HepG2 (cell line): ENCODE results near the gene GRIP1. TPM values are rescaled to one million over a fixed set of nuclear protein-coding genes. Genes with fewer than 3 reads are reported as not detected.

Experiments used
- ATAC-seq: fragments of 200-7000 bp; cut with Tn5 transposase; 3 replicates; pipeline ENCODE4 v1.9.1; 2020; ENCODE audit warnings: mild to moderate bottlenecking, moderate library complexity
- BruUV-seq: library from RNA; stranded (reverse); fragments of 400-500 nt; replicated peaks from 2 replicates; lab custom pipeline; 2021; lab: Mats Ljungman, UMichigan
- CTCF ChIA-PET: fragments of 300-600 bp; formaldehyde crosslinking; extraction: SDS; loops from one replicate; lab custom pipeline; 2021; ENCODE audit warnings: low total read pairs, inconsistent platforms, low intra/inter-chr PET ratio; lab: Yijun Ruan, JAX
- POLR2A ChIA-PET: fragments of 350-600 bp; sonication (Branson Sonifier 250); formaldehyde crosslinking; loops from one replicate; lab custom pipeline; 2020; ENCODE audit warnings: antibody characterized with exemption, inconsistent platforms; lab: Yijun Ruan, JAX
- DNase-seq: peaks from one replicate; pipeline ENCODE4 v3.0.0-alpha.2; 2015; ENCODE audit warnings: low spot score
- FAIRE-seq: peaks from 3 replicates; lab custom pipeline; 2011; peaks lifted over from hg19 to GRCh38; lab: Jason Lieb, UNC
- H2AFZ ChIP-seq: one replicate; pipeline ENCODE4 v1.6.1; 2011; ENCODE audit warnings: low read length, inconsistent platforms
- H3K27ac ChIP-seq: fragments of 300-600 bp; 3 replicates; pipeline ENCODE4 v1.8.0; 2011; ENCODE audit warnings: mixed run types, mild to moderate bottlenecking, mixed read lengths, low read length, inconsistent platforms; ENCODE audit not compliant: insufficient read depth; ENCODE audit errors: extremely low read length
- H3K27me3 ChIP-seq, 2 experiments: fragments of 200-600 bp in 1 of 2; 2 replicates in 1 of 2; 3 replicates in 1 of 2; pipeline versions ENCODE4 v1.6.0 to v1.8.0; 2011; ENCODE audit warnings: low read length in 2 of 2, mild to moderate bottlenecking in 2 of 2, moderate library complexity in 2 of 2, inconsistent platforms in 1 of 2; ENCODE audit not compliant: insufficient read depth in 2 of 2, control insufficient read depth in 1 of 2
- H3K36me3 ChIP-seq, 2 experiments: fragments of 200-600 bp in 1 of 2; replicated peaks in 1 of 2; 2 replicates in 1 of 2; 3 replicates in 1 of 2; pipeline versions ENCODE4 v1.5.1 to v1.8.0; 2011; ENCODE audit warnings: low read length in 2 of 2, inconsistent platforms in 1 of 2; ENCODE audit not compliant: insufficient read depth in 2 of 2, control insufficient read depth in 1 of 2
- H3K4me1 ChIP-seq: 2 replicates; pipeline ENCODE4 v1.5.1; 2012; ENCODE audit warnings: low read length, inconsistent platforms; ENCODE audit not compliant: insufficient read depth
- H3K4me2 ChIP-seq: 2 replicates; pipeline ENCODE4 v1.6.0; 2011; ENCODE audit warnings: low read depth, low read length, inconsistent platforms
- H3K4me3 ChIP-seq, 3 experiments: fragments of 200-600 bp in 1 of 3; sonication (generic), shearing (Covaris generic) in 1 of 3; replicated peaks in 1 of 3; 2 replicates each; pipeline ENCODE4 v1.5.1; 2011 to 2016; ENCODE audit warnings: low read length in 3 of 3, inconsistent platforms in 2 of 3, low read depth in 2 of 3, mild to moderate bottlenecking in 2 of 3, control low read depth in 1 of 3, mixed read lengths in 1 of 3; ENCODE audit not compliant: insufficient read depth in 1 of 3
- H3K79me2 ChIP-seq: one replicate; pipeline ENCODE4 v1.6.1; 2011; ENCODE audit warnings: low read length, inconsistent platforms; ENCODE audit not compliant: insufficient read depth
- H3K9ac ChIP-seq: 2 replicates; pipeline ENCODE4 v1.6.0; 2011; ENCODE audit warnings: mild to moderate bottlenecking, low read depth, low read length, inconsistent platforms; ENCODE audit not compliant: insufficient read depth
- H3K9me3 ChIP-seq: 2 replicates; pipeline ENCODE4 v1.5.1; 2012; ENCODE audit warnings: mild to moderate bottlenecking, low read length
- H4K20me1 ChIP-seq: 2 replicates; pipeline ENCODE4 v1.6.0; 2011; ENCODE audit warnings: inconsistent platforms, mild to moderate bottlenecking, low read length, moderate library complexity; ENCODE audit not compliant: insufficient read depth
- AHDC1 ChIP-seq: sonication (generic); formaldehyde crosslinking; IDR thresholded peaks from 2 replicates; pipeline ENCODE4 v1.5.1; 2020; ENCODE audit warnings: mild to moderate bottlenecking, missing genetic modification reagents, borderline replicate concordance
- ATF1 ChIP-seq: IDR thresholded peaks from 2 replicates; pipeline ENCODE4 v1.6.1; 2016; ENCODE audit warnings: mild to moderate bottlenecking, control low read depth
- GLMP ChIP-seq: sonication (generic); formaldehyde crosslinking; IDR thresholded peaks from 2 replicates; pipeline ENCODE4 v1.9.0; 2021; ENCODE audit warnings: missing genetic modification reagents, mild to moderate bottlenecking, borderline replicate concordance
- HMGA1 ChIP-seq: sonication (generic); formaldehyde crosslinking; conservative IDR thresholded peaks from 2 replicates; pipeline ENCODE4 v1.4.0; 2020; ENCODE audit warnings: missing genetic modification reagents
- HNRNPK ChIP-seq: fragments of 200-400 bp; formaldehyde crosslinking; IDR thresholded peaks from 2 replicates; pipeline ENCODE4 v1.6.1; 2018; ENCODE audit warnings: low read length, low read depth, moderate library complexity, mild to moderate bottlenecking; ENCODE audit not compliant: poor library complexity, severe bottlenecking
- JARID2 ChIP-seq: sonication (generic); formaldehyde crosslinking; IDR thresholded peaks from 2 replicates; pipeline ENCODE4 v1.8.1; 2023; ENCODE audit warnings: missing genetic modification reagents, inconsistent platforms; ENCODE audit not compliant: insufficient replicate concordance
- KDM4B ChIP-seq: sonication (generic); formaldehyde crosslinking; IDR thresholded peaks from 2 replicates; pipeline ENCODE4 v1.4.0; 2020; ENCODE audit warnings: missing genetic modification reagents
- PHF8 ChIP-seq: sonication (generic); formaldehyde crosslinking; IDR thresholded peaks from 2 replicates; pipeline ENCODE4 v1.5.0; 2020; ENCODE audit warnings: missing genetic modification reagents
- PLRG1 ChIP-seq: fragments of 450-650 bp; conservative IDR thresholded peaks from 2 replicates; pipeline ENCODE4 v1.6.1; 2016
- RFXANK ChIP-seq: IDR thresholded peaks from 2 replicates; pipeline ENCODE4 v1.6.1; 2016
- SOX5 ChIP-seq: IDR thresholded peaks from 2 replicates; pipeline ENCODE4 v1.6.1; 2016; ENCODE audit warnings: borderline replicate concordance
- SSRP1 ChIP-seq: IDR thresholded peaks from 2 replicates; pipeline ENCODE4 v1.6.1; 2016; ENCODE audit warnings: control low read depth
- ZNF367 ChIP-seq: sonication (generic); formaldehyde crosslinking; IDR thresholded peaks from 2 replicates; pipeline ENCODE4 v1.4.0; 2020; ENCODE audit warnings: missing genetic modification reagents, borderline replicate concordance
- ZNF597 ChIP-seq: sonication (generic); formaldehyde crosslinking; IDR thresholded peaks from 2 replicates; pipeline ENCODE4 v1.5.0; 2020; ENCODE audit warnings: missing genetic modification reagents
- WGBS: methylation state at CpG from one replicate; pipeline ENCODE4 v1.1.6; 2017; ENCODE audit warnings: low lambda C conversion rate; 5-methylcytosine and 5-hydroxymethylcytosine counted together
- in situ Hi-C: cut with HindIII; loops from 2 replicates; pipeline ENCODE4 v1.10.0; 2017; ENCODE audit warnings: low pct_unique_long_range_greater_than_20kb; ENCODE audit not compliant: extremely low pct_ligation_motif_present
- intact Hi-C: fragments of 100-400 bp; cut with micrococcal nuclease; formaldehyde crosslinking; loops from one replicate; pipeline ENCODE4 v1.10.0; 2022; ENCODE audit not compliant: unreplicated experiment
- polyA plus RNA-seq, 8 experiments: library from polyadenylated mRNA; depleted of rRNA in 3 of 8; stranded (reverse) in 7 of 8; unstranded in 1 of 8; fragments of >200 nt; fragmentation: Illumina TruSeq in 4 of 8; extraction: Trizol in 4 of 8; gene quantifications; 2 replicates each; pipeline versions ENCODE4 v1.2.1 to v1.2.3, GENCODE V29; 2011 to 2016; ENCODE audit warnings: low read depth in 4 of 8, missing spikeins in 1 of 8, mixed read lengths in 1 of 8; ENCODE audit not compliant: insufficient read depth in 1 of 8
- total RNA-seq, 5 experiments: library from RNA; depleted of rRNA; stranded (reverse); fragments of >200 nt; fragmentation: Illumina TruSeq; extraction: Trizol; gene quantifications; 2 replicates each; pipeline ENCODE4 v1.2.3, GENCODE V29; 2016; ENCODE audit warnings: low read depth in 1 of 5

GRIP1 gene
- total and polyA plus RNA-seq, 2 of the 13 experiments (the other 11 are each of a cell fraction or from before 2014, with no cell fraction given) = not detected

GRCh38 chr12:66724616-66725015, 45.7 kb upstream of the GRIP1 start (continued):
- TF ChIP-seq KDM4B (CRISPR knock-in tag) = no peak

- Histone ChIP-seq H4K20me1 (no peaks in the 10 kb centered on the region), H3K9me3 (no peaks in the 10 kb centered on the region), H3K79me2 (no peaks in the 10 kb centered on the region), H3K4me3 (no peak overlapping the region), H3K4me2 (no peak overlapping the region), H3K9ac (no peak overlapping the region), H3K4me1 (no peaks in the 10 kb centered on the region), H3K27ac (no peak overlapping the region), H3K27me3 (no peaks in the 10 kb centered on the region), H3K36me3 (no peaks in the 10 kb centered on the region), H2AFZ (no peak overlapping the region)
- 0% methylated on average over 2 of the region's 2 CpGs for WGBS
- in situ Hi-C loops (no loop called here), intact Hi-C loops (no loop called here)
- FAIRE-seq = no peak
- BruUV-seq = no TSS peak
- TF ChIP-seq HMGA1 (CRISPR knock-in tag) (no peak), PLRG1 (no peak), GLMP (CRISPR knock-in tag) (no peak), JARID2 (CRISPR knock-in tag) (no peak), ATF1 (CRISPR knock-in tag) (no peak), ZNF367 (no peak), RFXANK (CRISPR knock-in tag) (no peak), SSRP1 (CRISPR knock-in tag) (no peak), PHF8 (no peak), ZNF597 (CRISPR knock-in tag) (no peak), HNRNPK (no peak), AHDC1 (CRISPR knock-in tag) (no peak), SOX5 (CRISPR knock-in tag) (no peak)
- ChIA-PET POLR2A (no interaction called here), CTCF (no interaction called here)
- no peak for ATAC-seq
- no peak for DNase-seq
Measured at GRCh38 chr12:66724026-66724425, 45.1 kb upstream of the GRIP1 start.
